ENCODE data around the gene RPP30. TPM values are rescaled to one million over a fixed set of nuclear protein-coding genes. Genes with fewer than 3 reads are reported as not detected.

RPP30 gene
- total RNA-seq, 1 donor from 2014 or later: 52.8 TPM

DNA sequence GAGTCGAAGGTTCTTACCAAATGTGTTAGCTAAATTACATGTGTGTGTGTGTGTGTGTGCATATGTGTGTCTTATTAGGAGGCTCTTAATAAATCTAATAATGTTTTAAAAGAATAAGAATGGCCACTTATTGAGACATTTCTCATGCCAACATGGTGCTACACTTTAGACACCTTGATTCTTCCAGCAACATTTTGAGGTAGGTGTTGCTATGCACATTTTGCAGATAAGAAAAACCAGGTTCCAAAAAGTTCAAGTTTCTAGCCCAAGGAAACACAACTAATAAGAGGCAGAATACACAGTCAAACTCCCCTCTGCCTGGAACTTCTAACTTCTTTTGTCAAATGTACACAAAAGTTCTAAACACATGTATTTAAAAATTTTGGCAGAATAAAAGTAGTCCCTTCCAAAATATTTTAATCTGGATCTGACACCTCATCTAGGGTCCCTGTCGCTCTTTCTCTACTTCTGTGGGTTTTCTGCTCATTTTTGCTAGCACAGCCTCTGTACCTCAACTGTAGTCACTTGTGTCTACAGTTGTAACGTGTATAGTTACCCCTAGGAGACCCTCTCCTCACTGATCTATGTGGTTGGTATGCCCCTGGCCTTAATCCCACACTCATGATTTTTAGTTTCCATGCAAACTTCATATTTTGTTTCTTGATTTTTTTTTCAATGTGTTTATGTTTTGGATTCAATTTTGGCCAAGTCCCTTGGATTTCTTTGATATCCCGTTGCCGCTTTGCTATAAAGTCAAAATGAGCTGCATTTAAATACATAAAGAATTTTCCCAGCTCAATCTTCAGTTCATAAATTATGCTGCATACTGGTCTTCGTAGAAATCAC is 44.8 kb downstream of the RPP30 start:
- H3K4me3 ChIP-seq (ENCODE audit: low read depth, low read length): no peak overlapping the region
- DNase-seq (ENCODE audit: low read depth): no peak
- TF ChIP-seq, protein P1, sequence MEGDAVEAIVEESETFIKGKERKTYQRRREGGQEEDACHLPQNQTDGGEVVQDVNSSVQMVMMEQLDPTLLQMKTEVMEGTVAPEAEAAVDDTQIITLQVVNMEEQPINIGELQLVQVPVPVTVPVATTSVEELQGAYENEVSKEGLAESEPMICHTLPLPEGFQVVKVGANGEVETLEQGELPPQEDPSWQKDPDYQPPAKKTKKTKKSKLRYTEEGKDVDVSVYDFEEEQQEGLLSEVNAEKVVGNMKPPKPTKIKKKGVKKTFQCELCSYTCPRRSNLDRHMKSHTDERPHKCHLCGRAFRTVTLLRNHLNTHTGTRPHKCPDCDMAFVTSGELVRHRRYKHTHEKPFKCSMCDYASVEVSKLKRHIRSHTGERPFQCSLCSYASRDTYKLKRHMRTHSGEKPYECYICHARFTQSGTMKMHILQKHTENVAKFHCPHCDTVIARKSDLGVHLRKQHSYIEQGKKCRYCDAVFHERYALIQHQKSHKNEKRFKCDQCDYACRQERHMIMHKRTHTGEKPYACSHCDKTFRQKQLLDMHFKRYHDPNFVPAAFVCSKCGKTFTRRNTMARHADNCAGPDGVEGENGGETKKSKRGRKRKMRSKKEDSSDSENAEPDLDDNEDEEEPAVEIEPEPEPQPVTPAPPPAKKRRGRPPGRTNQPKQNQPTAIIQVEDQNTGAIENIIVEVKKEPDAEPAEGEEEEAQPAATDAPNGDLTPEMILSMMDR (conservative IDR thresholded peaks at IDR 0.05; ENCODE audit: low read depth, low read length): no peak

DNA sequence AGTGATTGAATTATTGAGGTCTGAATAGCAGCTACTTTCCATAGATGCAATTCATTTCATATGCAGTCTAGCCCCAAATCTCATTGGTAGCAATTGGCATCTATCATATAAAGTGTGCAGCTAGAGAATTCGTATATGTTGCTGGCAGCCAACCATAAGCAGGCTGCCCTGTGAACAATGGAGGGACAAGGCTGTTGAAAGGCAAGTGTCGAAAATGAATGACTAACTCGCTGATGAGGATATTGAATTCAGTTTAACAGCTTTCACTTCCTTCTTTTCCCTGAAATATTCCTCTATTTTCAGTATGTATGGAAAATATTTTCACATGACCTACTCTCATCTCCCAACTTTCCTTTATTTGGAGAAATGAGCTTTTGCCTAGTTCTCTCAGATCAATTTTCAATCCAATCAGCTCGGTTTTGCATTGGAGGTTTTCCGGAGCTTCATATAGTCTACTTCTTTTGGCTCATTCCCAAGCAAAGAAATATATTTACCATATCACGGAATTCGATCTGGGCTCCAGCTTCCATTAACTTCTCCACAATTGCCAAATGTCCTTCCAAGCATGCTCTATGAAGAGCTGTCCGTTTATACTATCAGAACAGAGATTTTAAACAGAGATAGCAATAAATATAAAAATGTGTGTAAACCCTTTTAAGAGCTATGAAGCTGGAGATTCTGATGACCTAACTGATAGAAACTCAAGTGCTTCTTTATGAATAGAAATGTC is 45.6 kb downstream of the RPP30 start:
- DNase-seq (ENCODE audit: low read depth): no peak
- TF ChIP-seq, protein P1 (conservative IDR thresholded peaks at IDR 0.05; ENCODE audit: low read depth, low read length): no peak
- H3K4me3 ChIP-seq (ENCODE audit: low read depth, low read length): no peak overlapping the region

DNA sequence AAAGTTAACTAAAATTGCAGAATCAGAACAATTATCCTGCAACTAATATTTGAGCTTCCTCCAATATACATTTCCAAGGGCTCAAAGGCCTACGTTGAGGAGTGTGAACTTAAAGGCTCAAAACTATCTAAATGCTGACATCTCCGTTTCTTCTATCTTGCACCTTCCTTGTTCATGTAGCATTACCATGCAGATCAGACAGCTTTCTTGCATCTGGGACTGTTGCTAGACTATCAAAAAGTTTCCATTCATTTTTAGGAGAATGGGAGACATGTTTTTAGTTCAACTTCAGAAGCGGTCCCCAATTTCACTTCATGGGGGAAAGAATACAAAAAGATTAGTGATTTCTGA is 46.2 kb downstream of the RPP30 start:
- TF ChIP-seq, protein P1 (conservative IDR thresholded peaks at IDR 0.05; ENCODE audit: low read depth, low read length): no peak
- no peak for DNase-seq (ENCODE audit: low read depth)

DNA sequence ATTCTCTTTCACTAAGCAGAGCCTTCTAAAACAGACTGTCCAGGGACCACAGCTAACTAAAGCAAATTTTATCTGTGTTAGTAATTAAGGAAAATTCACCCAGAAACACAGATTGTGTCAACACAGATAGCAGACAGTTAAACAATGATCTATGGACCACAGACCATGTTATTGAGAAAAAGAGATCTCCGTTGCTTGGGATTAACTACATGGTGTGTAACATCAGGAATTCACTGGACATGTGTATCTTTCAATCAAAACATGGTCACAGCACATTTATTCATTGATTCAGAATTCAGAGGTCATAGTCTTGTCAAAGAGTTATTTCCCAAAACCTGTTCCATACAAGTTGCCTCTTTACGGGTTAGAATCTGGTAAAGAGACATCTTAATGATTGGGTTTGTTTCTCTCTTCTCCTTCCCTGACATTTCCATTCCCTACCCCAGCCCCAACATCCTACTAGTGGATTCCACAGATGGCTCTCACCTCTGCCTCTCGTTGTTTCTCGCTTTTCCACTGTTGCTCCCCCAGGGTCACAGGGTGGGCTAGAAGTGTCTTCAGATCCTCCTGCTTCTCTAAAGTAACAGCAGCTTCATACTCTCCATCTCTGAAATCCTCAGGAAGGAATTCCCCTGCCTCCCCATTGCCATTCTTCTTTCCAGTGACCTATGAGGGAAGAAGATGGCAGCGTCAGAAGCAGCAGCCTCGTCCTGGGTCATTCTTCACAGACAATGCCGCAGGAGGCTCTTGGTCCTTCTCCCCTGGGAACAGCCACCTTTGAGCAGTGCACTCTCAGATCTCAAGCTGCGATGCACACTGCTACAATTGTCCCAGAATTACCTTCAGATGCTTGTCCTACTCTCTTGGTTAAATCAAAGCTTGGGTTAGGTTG is 48.2 kb downstream of the RPP30 start:
- no peak overlapping the region for H3K4me3 ChIP-seq (ENCODE audit: low read depth, low read length)
- TF ChIP-seq, protein P1 (conservative IDR thresholded peaks at IDR 0.05; ENCODE audit: low read depth, low read length): no peak
- no peak for DNase-seq (ENCODE audit: low read depth)

More for the DNA sequence above, 46.2 kb downstream of the RPP30 start:
- no peak overlapping the region for H3K4me3 ChIP-seq (ENCODE audit: low read depth, low read length)

DNA sequence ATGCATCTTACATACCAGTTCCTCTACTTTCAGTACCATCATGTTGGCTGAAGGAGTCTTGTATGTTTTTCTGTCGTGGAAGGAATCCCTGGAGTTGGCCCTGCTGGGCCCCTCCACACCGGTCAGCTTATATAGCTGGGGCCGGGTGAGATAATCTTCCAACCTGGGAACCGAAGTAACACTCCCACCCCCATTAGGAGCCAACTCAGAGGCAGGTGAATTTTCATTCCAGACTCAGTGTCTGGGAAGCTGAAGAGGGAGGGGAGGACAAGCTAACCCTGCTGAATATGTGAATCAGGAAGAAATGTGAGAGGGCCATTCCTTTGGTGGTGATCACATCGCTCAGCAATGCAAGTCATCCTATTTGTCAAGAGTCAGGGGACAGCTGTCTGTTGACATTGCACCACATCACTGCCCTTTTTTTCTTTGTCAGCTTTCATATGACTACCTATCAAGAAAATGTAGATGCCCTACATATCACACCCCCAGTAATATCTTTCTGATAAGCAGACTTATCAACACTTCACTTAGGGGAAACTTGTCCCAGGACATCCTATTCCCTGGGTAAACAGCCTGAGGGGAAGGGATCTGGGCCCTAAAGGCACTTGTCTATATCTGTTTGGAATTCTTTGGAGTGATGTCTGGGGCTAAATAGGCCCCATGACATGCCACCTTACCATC is 49.4 kb downstream of the RPP30 start, which contains the start of gene ANKRD1:
Gene ANKRD1 (minus strand): TSS at position 102 of the 681 bp plus-strand sequence. CDS start 60 bp downstream, at position 42.
- H3K4me3 ChIP-seq (ENCODE audit: low read depth, low read length): no peak within 1 kb of the TSS
- DNase-seq (ENCODE audit: low read depth): peak; percentile 96
- TF ChIP-seq, protein P1 (conservative IDR thresholded peaks at IDR 0.05; ENCODE audit: low read depth, low read length): no peak

DNA sequence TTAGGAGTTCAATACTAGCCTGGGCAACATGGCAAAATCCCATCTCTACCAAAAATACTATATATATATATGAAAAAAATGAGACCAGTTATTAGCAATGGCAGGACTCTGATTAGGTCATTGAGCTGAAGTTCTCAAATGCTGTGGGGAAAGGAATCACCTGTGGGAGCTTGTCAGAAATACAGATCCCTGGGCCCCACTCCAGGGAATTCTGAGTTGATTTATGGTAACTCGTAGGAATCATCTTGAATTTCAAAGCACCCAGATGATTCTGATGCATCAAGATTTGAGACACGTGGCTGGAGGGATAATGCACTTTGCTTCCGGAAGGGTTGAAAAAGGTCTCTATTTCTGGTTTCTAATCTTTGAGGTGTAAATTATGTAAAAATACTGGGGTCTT is 50.1 kb downstream of the RPP30 start:
- no peak overlapping the region for H3K4me3 ChIP-seq (ENCODE audit: low read depth, low read length)
- DNase-seq (ENCODE audit: low read depth): no peak
- TF ChIP-seq, protein P1 (conservative IDR thresholded peaks at IDR 0.05; ENCODE audit: low read depth, low read length): no peak
